Measurements from ENCODE around the gene C2orf66.

DNA sequence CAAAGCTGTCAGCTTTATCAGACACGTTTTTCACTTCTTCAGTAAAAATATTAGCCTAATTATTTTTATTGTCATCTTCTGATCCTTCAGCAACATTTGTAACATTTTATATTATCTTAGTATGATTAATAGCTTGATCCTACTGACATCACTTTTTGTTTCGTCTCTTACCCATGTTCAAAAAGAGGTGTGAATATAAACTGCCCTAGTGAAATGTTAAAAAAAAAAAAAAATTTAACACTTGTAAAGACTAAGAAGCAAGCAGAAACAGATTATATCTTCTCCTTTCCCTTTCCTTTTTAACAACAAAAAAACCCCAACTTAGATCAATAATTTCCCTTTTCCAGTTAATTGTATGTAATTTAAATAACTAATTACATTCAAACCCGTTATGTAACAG, 36.2 kb upstream of the C2orf66 start:
- TF ChIP-seq, protein P1, sequence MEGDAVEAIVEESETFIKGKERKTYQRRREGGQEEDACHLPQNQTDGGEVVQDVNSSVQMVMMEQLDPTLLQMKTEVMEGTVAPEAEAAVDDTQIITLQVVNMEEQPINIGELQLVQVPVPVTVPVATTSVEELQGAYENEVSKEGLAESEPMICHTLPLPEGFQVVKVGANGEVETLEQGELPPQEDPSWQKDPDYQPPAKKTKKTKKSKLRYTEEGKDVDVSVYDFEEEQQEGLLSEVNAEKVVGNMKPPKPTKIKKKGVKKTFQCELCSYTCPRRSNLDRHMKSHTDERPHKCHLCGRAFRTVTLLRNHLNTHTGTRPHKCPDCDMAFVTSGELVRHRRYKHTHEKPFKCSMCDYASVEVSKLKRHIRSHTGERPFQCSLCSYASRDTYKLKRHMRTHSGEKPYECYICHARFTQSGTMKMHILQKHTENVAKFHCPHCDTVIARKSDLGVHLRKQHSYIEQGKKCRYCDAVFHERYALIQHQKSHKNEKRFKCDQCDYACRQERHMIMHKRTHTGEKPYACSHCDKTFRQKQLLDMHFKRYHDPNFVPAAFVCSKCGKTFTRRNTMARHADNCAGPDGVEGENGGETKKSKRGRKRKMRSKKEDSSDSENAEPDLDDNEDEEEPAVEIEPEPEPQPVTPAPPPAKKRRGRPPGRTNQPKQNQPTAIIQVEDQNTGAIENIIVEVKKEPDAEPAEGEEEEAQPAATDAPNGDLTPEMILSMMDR (IDR thresholded peaks at IDR 0.05 in 4 of 5, conservative IDR thresholded peaks at IDR 0.05 in 1 of 5), result no peak
- TF ChIP-seq POLR2A (IDR thresholded peaks at IDR 0.05), result no peak

All from gastrocnemius medialis (tissue), 4 donors.